SJCRH30 (cell line): ENCODE results near the gene ACTR3C. TPM values are rescaled to one million over a fixed set of nuclear protein-coding genes. Genes with fewer than 3 reads are reported as not detected.
A peak's percentile ranks its signal among the peaks of the same experiment; 100 is the strongest.

ENCODE experiments used
- DNase-seq, 2 experiments: peaks; one replicate each; pipeline ENCODE4 v3.0.0-alpha.2; 2015 to 2020
- H3K27ac ChIP-seq: fragments of 250-450 bp; sonication (Bioruptor Pico); 2 replicates; pipeline ENCODE4 v1.5.1; 2020; ENCODE audit warnings: mild to moderate bottlenecking, moderate library complexity
- H3K27me3 ChIP-seq: fragments of 250-450 bp; sonication (Bioruptor Pico); 2 replicates; pipeline ENCODE4 v1.5.1; 2020; ENCODE audit warnings: mild to moderate bottlenecking, moderate library complexity
- H3K36me3 ChIP-seq: fragments of 250-450 bp; sonication (Bioruptor Pico); 2 replicates; pipeline ENCODE4 v1.5.1; 2020; ENCODE audit warnings: mild to moderate bottlenecking, moderate library complexity
- H3K4me1 ChIP-seq: fragments of 250-450 bp; sonication (Bioruptor Pico); 2 replicates; pipeline ENCODE4 v1.5.1; 2020; ENCODE audit warnings: mild to moderate bottlenecking, moderate library complexity
- H3K4me3 ChIP-seq: fragments of 250-450 bp; sonication (Bioruptor Pico); 2 replicates; pipeline ENCODE4 v1.5.1; 2020; ENCODE audit warnings: mild to moderate bottlenecking, moderate library complexity
- H3K9me3 ChIP-seq: fragments of 250-450 bp; sonication (Bioruptor Pico); replicated peaks from 2 replicates; pipeline ENCODE4 v1.5.1; 2020; ENCODE audit warnings: mild to moderate bottlenecking, moderate library complexity
- total RNA-seq: library from RNA; depleted of rRNA; stranded (reverse); fragments of >200 nt; shearing (Covaris generic); gene quantifications from 2 replicates; pipeline ENCODE4 v1.2.3, GENCODE V29; 2014; rRNA removed

The ACTR3C gene
- total RNA-seq, result 1.7 and 4.6 TPM in 2 replicates

- no peak within 1 kb of the TSS for H3K27ac ChIP-seq
- H3K4me3 ChIP-seq, result no peak within 1 kb of the TSS
- H3K9me3 ChIP-seq, result no peaks in the 10 kb centered on the region
- DNase-seq, result no peak
- H3K27me3 ChIP-seq, result no peaks in the 10 kb centered on the region
- peaks cover 23% of the 10 kb centered on the region for H3K4me1 ChIP-seq
- no peaks in the 10 kb centered on the region for H3K36me3 ChIP-seq
These were observed at the start of gene ACTR3C, which contains the start of gene LRRC61 for GRCh38 chr7:150322833-150323681. ACTR3C (minus strand) TSS chr7:150323545; CDS start chr7:150295296, 28,249 bp downstream. LRRC61 (plus strand) TSS chr7:150323355; CDS start chr7:150336862, 13,507 bp downstream.

GRCh38 chr7:150372271-150373048, 49.1 kb upstream of the ACTR3C start:
- DNase-seq, result no peak
- H3K4me3 ChIP-seq, result no peak overlapping the region
- no peak overlapping the region for H3K27ac ChIP-seq
- peaks cover 42% of the 10 kb centered on the region for H3K36me3 ChIP-seq
- no peaks in the 10 kb centered on the region for H3K9me3 ChIP-seq
- H3K4me1 ChIP-seq, result peaks cover 20% of the 10 kb centered on the region
- H3K27me3 ChIP-seq, result no peaks in the 10 kb centered on the region

- no peak overlapping the region for H3K4me3 ChIP-seq
- H3K27ac ChIP-seq, result no peak overlapping the region
- no peaks in the 10 kb centered on the region for H3K9me3 ChIP-seq
- no peaks in the 10 kb centered on the region for H3K27me3 ChIP-seq
- peaks cover 18% of the 10 kb centered on the region for H3K4me1 ChIP-seq
- peaks cover 42% of the 10 kb centered on the region for H3K36me3 ChIP-seq
- no peak for DNase-seq
These were observed 48.6 kb upstream of the ACTR3C start for GRCh38 chr7:150371996-150372270.

GRCh38 chr7:150371131-150371995, 48.0 kb upstream of the ACTR3C start:
- H3K27me3 ChIP-seq, result no peaks in the 10 kb centered on the region
- no peaks in the 10 kb centered on the region for H3K9me3 ChIP-seq
- peaks cover 12% of the 10 kb centered on the region for H3K4me1 ChIP-seq
- no peak overlapping the region for H3K27ac ChIP-seq
- DNase-seq, result no peak
- H3K4me3 ChIP-seq, result no peak overlapping the region
- peaks cover 42% of the 10 kb centered on the region for H3K36me3 ChIP-seq

GRCh38 chr7:150370612-150371071, 47.3 kb upstream of the ACTR3C start:
- Histone ChIP-seq H3K9me3 (no peaks in the 10 kb centered on the region), H3K36me3 (peaks cover 42% of the 10 kb centered on the region), H3K4me3 (no peak overlapping the region), H3K27ac (no peak overlapping the region; the same call in 1 of the 2 replicates), H3K27me3 (no peaks in the 10 kb centered on the region), H3K4me1 (peaks cover 6% of the 10 kb centered on the region)
- no peak for DNase-seq

GRCh38 chr7:150369748-150370501, 46.6 kb upstream of the ACTR3C start:
- no peaks in the 10 kb centered on the region for H3K27me3 ChIP-seq
- H3K27ac ChIP-seq, result peak overlapping the region; percentile 100
- H3K9me3 ChIP-seq, result no peaks in the 10 kb centered on the region
- H3K36me3 ChIP-seq, result peaks cover 40% of the 10 kb centered on the region
- H3K4me3 ChIP-seq, result peak overlapping the region; percentile 89
- DNase-seq, result no peak
- peaks cover 6% of the 10 kb centered on the region for H3K4me1 ChIP-seq

GRCh38 chr7:150368884-150369747, 45.8 kb upstream of the ACTR3C start:
- Histone ChIP-seq H3K4me3 (peak overlapping the region; percentile 89), H3K27ac (peak overlapping the region; percentile 100), H3K4me1 (peaks cover 9% of the 10 kb centered on the region), H3K9me3 (no peaks in the 10 kb centered on the region), H3K36me3 (peaks cover 32% of the 10 kb centered on the region), H3K27me3 (no peaks in the 10 kb centered on the region)
- peak; percentile 93 to 95 for DNase-seq

- Histone ChIP-seq H3K9me3 (no peaks in the 10 kb centered on the region), H3K27me3 (no peaks in the 10 kb centered on the region), H3K4me3 (peak within 1 kb of the TSS; percentile 89), H3K4me1 (peaks cover 17% of the 10 kb centered on the region), H3K36me3 (peaks cover 24% of the 10 kb centered on the region), H3K27ac (peak within 1 kb of the TSS; percentile 100)
- peak; percentile 94 to 96 for DNase-seq
These were observed 44.9 kb upstream of the ACTR3C start, which contains the start of gene REPIN1 for GRCh38 chr7:150368096-150368883. REPIN1 (plus strand) TSS chr7:150368822; CDS start chr7:150369712, 890 bp downstream.

GRCh38 chr7:150367677-150368095, 44.3 kb upstream of the ACTR3C start:
- Histone ChIP-seq H3K4me1 (peaks cover 23% of the 10 kb centered on the region), H3K27ac (peak overlapping the region; percentile 100), H3K9me3 (no peaks in the 10 kb centered on the region), H3K36me3 (peaks cover 19% of the 10 kb centered on the region), H3K4me3 (peak overlapping the region; percentile 89), H3K27me3 (no peaks in the 10 kb centered on the region)
- no peak for DNase-seq

GRCh38 chr7:150365673-150366398, 42.5 kb upstream of the ACTR3C start:
- Histone ChIP-seq H3K4me1 (peaks cover 39% of the 10 kb centered on the region), H3K27ac (no peak overlapping the region), H3K9me3 (no peaks in the 10 kb centered on the region), H3K4me3 (no peak overlapping the region), H3K27me3 (no peaks in the 10 kb centered on the region), H3K36me3 (peaks cover 6% of the 10 kb centered on the region)
- DNase-seq, result no peak

- Histone ChIP-seq H3K4me3 (no peak overlapping the region), H3K27ac (no peak overlapping the region), H3K36me3 (no peaks in the 10 kb centered on the region; the same call in none of the 2 replicates), H3K9me3 (no peaks in the 10 kb centered on the region), H3K4me1 (peaks cover 46% of the 10 kb centered on the region), H3K27me3 (no peaks in the 10 kb centered on the region)
- DNase-seq, result no peak
These were observed 41.8 kb upstream of the ACTR3C start for GRCh38 chr7:150365194-150365593.

- H3K27me3 ChIP-seq, result no peaks in the 10 kb centered on the region
- H3K27ac ChIP-seq, result 0 out of 2 replicates have a peak overlapping the region, but pooled peaks have one; percentile 3
- H3K36me3 ChIP-seq, result no peaks in the 10 kb centered on the region
- DNase-seq, result no peak
- no peaks in the 10 kb centered on the region for H3K9me3 ChIP-seq
- H3K4me1 ChIP-seq, result peaks cover 50% of the 10 kb centered on the region
- H3K4me3 ChIP-seq, result no peak overlapping the region
These were observed 40.5 kb upstream of the ACTR3C start for GRCh38 chr7:150363872-150364271.
